Vagina (tissue), 2 donors: Measurements from ENCODE around the gene ZNF180. TPM values are rescaled to one million over a fixed set of nuclear protein-coding genes. Genes with fewer than 3 reads are reported as not detected.
"Not testable (repeated sequence)": the region's sequence is repeated elsewhere in the genome, so short reads cannot be mapped to it uniquely, and the experiment has no call there.

ENCODE experiments used
- DNase-seq, 2 donors: peaks; one replicate each; pipeline ENCODE4 v3.0.0-alpha.2; 2017; ENCODE audit errors: extremely low spot score in 2 of 2
- H3K27ac ChIP-seq: fragments of 200-600 bp; sonication (generic); one replicate; pipeline ENCODE4 v1.5.1; 2019
- H3K27me3 ChIP-seq: fragments of 200-600 bp; sonication (generic); one replicate; pipeline ENCODE4 v1.5.1; 2019
- H3K36me3 ChIP-seq, 2 donors: fragments of 200-600 bp; sonication (generic); one replicate each; pipeline ENCODE4 v1.5.1; 2017 to 2019
- H3K4me1 ChIP-seq: fragments of 200-600 bp; sonication (generic); one replicate; pipeline ENCODE4 v1.5.1; 2019
- H3K4me3 ChIP-seq, 2 donors: fragments of 200-600 bp; sonication (generic); 1 replicate in 1 of 2; 2 replicates in 1 of 2; pipeline ENCODE4 v1.5.1; 2016 to 2019
- H3K9me3 ChIP-seq: fragments of 200-600 bp; sonication (generic); one replicate; pipeline ENCODE4 v1.5.1; 2019
- POLR2A ChIP-seq, 2 donors: fragments of 450-650 bp; IDR thresholded peaks; one replicate each; pipeline ENCODE4 v1.6.1; 2017; ENCODE audit warnings: antibody characterized with exemption in 2 of 2, mild to moderate bottlenecking in 2 of 2, moderate library complexity in 2 of 2
- POLR2AphosphoS5 ChIP-seq, 2 donors: sonication (generic); formaldehyde crosslinking; IDR thresholded peaks; one replicate each; pipeline ENCODE4 v1.9.0; 2017; ENCODE audit warnings: antibody characterized with exemption in 2 of 2, mild to moderate bottlenecking in 2 of 2, low read depth in 1 of 2; ENCODE audit not compliant: insufficient read depth in 1 of 2
- intact Hi-C: fragments of 100-400 bp; cut with DNase I; formaldehyde crosslinking; loops from one replicate; pipeline ENCODE4 v1.15.1; 2023
- total RNA-seq: library from RNA; depleted of rRNA; stranded (reverse); fragments of >200 nt; gene quantifications from one replicate; pipeline ENCODE4 v1.2.3, GENCODE V29; 2016
- TF ChIP-seq, protein P1 (sequence below), 3 experiments: fragments of 450-650 bp in 2 of 3; fragments of 200-600 bp in 1 of 3; sonication (generic) in 1 of 3; IDR thresholded peaks; one replicate each; pipeline ENCODE4 v1.5.1; 2017 to 2019; ENCODE audit warnings: antibody characterized with exemption in 3 of 3, mild to moderate bottlenecking in 2 of 3, moderate library complexity in 2 of 3

The ZNF180 gene
- total RNA-seq, 1 donor from 2014 or later, result 6.4 TPM

DNA sequence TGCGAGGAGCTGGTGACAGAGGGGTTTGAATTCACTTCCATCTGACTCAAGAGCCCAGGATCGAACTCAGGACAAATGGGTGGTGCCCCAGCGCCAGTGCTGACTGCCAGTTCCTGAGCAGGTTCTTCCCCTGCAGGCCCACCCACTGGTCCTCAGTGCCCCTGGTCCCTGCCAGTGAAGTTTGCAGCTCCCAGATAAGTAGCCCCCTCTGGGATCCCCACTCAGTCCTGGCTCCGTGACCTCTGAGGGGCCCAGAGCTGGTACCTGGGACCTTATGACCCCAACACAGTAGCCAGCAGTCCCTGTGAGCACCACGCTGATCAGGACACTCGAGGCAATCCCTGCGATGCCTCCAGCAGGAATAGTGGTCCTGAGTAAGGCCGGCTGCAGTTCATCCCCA lies 40.4 kb upstream of the ZNF180 start:
- no peaks in the 10 kb centered on the region for H3K9me3 ChIP-seq
- no peak for DNase-seq
- no peaks in the 10 kb centered on the region for H3K4me1 ChIP-seq
- no peak overlapping the region for H3K4me3 ChIP-seq
- H3K36me3 ChIP-seq, result no peaks in the 10 kb centered on the region
- H3K27ac ChIP-seq, result no peak overlapping the region
- intact Hi-C loops, result no loop called here
- H3K27me3 ChIP-seq, result no peaks in the 10 kb centered on the region
- no peak for TF ChIP-seq POLR2AphosphoS5 (IDR thresholded peaks at IDR 0.05; ENCODE audit: insufficient read depth in 1 of 2, low read depth in 1 of 2)
- TF ChIP-seq, protein P1, sequence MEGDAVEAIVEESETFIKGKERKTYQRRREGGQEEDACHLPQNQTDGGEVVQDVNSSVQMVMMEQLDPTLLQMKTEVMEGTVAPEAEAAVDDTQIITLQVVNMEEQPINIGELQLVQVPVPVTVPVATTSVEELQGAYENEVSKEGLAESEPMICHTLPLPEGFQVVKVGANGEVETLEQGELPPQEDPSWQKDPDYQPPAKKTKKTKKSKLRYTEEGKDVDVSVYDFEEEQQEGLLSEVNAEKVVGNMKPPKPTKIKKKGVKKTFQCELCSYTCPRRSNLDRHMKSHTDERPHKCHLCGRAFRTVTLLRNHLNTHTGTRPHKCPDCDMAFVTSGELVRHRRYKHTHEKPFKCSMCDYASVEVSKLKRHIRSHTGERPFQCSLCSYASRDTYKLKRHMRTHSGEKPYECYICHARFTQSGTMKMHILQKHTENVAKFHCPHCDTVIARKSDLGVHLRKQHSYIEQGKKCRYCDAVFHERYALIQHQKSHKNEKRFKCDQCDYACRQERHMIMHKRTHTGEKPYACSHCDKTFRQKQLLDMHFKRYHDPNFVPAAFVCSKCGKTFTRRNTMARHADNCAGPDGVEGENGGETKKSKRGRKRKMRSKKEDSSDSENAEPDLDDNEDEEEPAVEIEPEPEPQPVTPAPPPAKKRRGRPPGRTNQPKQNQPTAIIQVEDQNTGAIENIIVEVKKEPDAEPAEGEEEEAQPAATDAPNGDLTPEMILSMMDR (IDR thresholded peaks at IDR 0.05), result no peak
- TF ChIP-seq POLR2A (IDR thresholded peaks at IDR 0.05), result no peak

DNA sequence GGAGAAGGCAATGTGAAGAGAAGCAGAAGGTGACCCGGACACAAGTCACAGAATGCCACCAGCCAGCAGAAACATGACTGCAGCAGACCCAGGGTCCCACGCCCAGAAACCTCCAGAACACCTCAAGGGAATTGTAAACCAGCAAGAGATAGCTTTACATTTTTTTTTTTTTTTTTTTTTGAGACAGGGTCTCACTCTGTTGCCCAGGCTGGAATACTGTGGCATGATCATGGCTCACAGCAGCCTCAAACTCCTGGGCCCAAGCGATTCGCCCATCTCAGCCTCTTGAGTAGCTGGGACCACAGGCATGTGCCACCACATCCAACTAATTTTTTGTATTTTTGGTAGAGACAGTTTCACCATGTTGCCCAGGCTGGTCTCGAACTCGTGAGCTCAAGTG lies 39.7 kb upstream of the ZNF180 start:
- no peak overlapping the region for H3K4me3 ChIP-seq
- H3K4me1 ChIP-seq, result no peaks in the 10 kb centered on the region
- TF ChIP-seq POLR2A (IDR thresholded peaks at IDR 0.05) (no peak), POLR2AphosphoS5 (IDR thresholded peaks at IDR 0.05; ENCODE audit: insufficient read depth in 1 of 2, low read depth in 1 of 2) (no peak)
- TF ChIP-seq, protein P1 (IDR thresholded peaks at IDR 0.05), result no peak
- no peak for DNase-seq
- intact Hi-C loops, result no loop called here
- H3K9me3 ChIP-seq, result no peaks in the 10 kb centered on the region
- no peak overlapping the region for H3K27ac ChIP-seq
- no peaks in the 10 kb centered on the region for H3K36me3 ChIP-seq
- no peaks in the 10 kb centered on the region for H3K27me3 ChIP-seq

- DNase-seq, result no peak
- intact Hi-C loops, result no loop called here
- Histone ChIP-seq H3K27me3 (no peaks in the 10 kb centered on the region), H3K27ac (no peak overlapping the region), H3K4me1 (no peaks in the 10 kb centered on the region), H3K9me3 (no peaks in the 10 kb centered on the region), H3K36me3 (no peaks in the 10 kb centered on the region), H3K4me3 (no peak overlapping the region)
- TF ChIP-seq POLR2A (IDR thresholded peaks at IDR 0.05), result no peak
- no peak for TF ChIP-seq POLR2AphosphoS5 (IDR thresholded peaks at IDR 0.05; ENCODE audit: insufficient read depth in 1 of 2, low read depth in 1 of 2)
- TF ChIP-seq, protein P1 (IDR thresholded peaks at IDR 0.05), result no peak
Measured at GRCh38 chr19:44539236-44539826, 39.0 kb upstream of the ZNF180 start.

DNA sequence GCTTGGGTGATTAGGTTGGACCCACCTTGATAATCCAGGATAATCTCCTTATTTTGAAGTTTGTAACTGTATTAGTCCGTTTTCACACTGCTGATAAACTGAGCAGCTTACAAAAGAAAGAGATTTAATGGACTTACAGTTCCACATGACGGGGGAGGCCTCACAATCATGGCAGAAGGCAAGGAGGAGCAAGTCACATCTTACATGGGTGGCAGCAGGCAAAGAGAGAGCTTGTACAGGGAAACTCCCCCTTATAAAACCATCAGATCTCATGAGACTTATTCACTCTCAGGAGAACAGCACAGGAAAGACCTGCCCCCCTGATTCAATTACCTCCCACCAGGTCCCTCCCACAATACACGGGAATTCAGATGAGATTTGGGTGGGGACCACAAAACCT lies 35.0 kb upstream of the ZNF180 start:
- H3K4me1 ChIP-seq, intact Hi-C loops, H3K4me3 ChIP-seq, H3K27ac ChIP-seq, H3K9me3 ChIP-seq, H3K36me3 ChIP-seq, H3K27me3 ChIP-seq, DNase-seq: not testable (repeated sequence)

DNA sequence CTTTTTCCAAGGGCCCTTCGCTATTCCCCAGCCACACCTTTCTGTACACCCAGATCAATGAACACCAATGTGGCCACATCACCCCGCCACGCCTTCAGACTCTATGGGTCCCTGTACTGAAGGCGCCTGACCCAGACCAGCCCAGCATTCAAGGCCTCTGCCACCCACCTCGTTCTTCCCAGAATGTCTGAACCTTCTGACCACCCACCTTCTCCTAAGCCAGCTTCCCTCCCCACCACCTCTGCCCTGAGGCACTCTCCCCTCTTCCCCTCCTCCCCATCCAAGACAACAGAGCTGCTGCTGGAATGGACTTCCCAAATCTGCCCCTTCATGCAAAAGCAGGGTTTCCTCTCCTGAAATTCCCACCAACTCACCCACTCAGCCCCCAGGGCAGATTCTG lies 32.5 kb upstream of the ZNF180 start:
- no peaks in the 10 kb centered on the region for H3K9me3 ChIP-seq
- no peak overlapping the region for H3K27ac ChIP-seq
- H3K4me3 ChIP-seq, result no peak overlapping the region
- no peaks in the 10 kb centered on the region for H3K36me3 ChIP-seq
- H3K27me3 ChIP-seq, result no peaks in the 10 kb centered on the region
- intact Hi-C loops, result no loop called here
- TF ChIP-seq, protein P1 (IDR thresholded peaks at IDR 0.05), result no peak
- TF ChIP-seq POLR2AphosphoS5 (IDR thresholded peaks at IDR 0.05; ENCODE audit: insufficient read depth in 1 of 2, low read depth in 1 of 2), result no peak
- TF ChIP-seq POLR2A (IDR thresholded peaks at IDR 0.05), result no peak
- DNase-seq, result no peak
- no peaks in the 10 kb centered on the region for H3K4me1 ChIP-seq
